ENCODE data around the gene NSUN6.

DNA sequence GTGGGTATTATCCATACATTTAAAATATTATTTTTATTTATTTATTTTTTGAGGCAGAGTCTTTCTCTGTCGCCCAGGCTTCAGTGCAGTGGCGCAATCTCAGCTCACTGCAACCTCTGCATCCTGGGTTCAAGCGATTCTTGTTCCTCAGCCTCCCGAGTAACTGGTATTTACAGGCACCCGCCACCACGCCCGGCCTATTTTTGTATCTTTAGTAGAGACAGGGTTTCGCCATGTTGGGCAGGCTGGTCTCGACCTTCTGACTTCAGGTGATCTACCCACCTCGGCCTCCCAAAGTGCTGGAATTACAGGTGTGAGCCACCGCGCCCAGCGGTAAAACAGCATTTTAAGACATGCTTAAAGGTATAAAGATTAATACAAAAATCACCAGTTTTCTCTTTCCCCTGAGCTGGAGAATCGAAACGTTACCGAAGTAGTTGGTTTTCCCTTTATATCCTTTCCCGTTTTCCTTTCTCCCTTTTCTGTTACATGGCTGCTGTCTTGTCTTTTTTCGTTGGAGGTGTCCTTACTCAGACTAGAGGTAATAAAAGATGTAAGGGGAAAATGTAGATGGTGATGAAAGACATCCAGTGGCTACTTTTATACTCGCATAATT, 9.5 kb upstream of the NSUN6 start:
- TF ChIP-seq POLR2A (IDR thresholded peaks at IDR 0.05; ENCODE audit: low read length) = no peak
- no peak for TF ChIP-seq GATA1 (IDR thresholded peaks at IDR 0.05; ENCODE audit: low read depth, low read length)

Data from erythroblast (primary cell).